Measurements from ENCODE around the gene KIAA1671. TPM values are rescaled to one million over a fixed set of nuclear protein-coding genes. Genes with fewer than 3 reads are reported as not detected.

The KIAA1671 gene
- total and polyA plus RNA-seq, 9 of the 15 experiments (the other 6 are each of a cell fraction or from before 2014, with no cell fraction given) = under 0.01 to 0.11 (median 0.02) TPM; not detected in 5

DNA sequence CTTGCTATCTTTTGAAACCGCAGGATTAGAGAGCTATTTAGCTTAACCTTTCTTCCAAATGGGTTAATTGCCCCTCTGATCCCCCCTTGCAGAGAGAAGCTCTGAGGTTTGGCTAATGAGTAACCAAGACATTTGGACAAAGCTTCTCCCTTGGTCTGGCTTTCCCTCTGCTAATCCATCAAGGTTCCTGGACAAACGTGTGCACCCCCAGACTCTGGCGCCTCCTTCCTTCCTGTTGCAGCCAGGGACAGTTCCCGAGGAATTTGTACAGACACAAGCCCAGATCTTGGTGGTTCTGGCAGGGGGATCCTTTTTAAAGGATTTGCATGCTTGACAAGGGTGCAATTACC, 1.6 kb downstream of the KIAA1671 start:
- no peak overlapping the region for H3K4me3 ChIP-seq
- no peak overlapping the region for H3K27ac ChIP-seq (ENCODE audit: extremely low read depth, low read depth, low read length)
- ChIA-PET CTCF (ENCODE audit: low intra/inter-chr PET ratio) (no interaction called here), POLR2A (no interaction called here)
- in situ Hi-C loops (cut with MboI) (no loop called here), intact Hi-C loops (cut with micrococcal nuclease) (loop anchor here (5.0 kb wide), 1 partner anchor 93 kb away; no protein-coding TSS in a partner anchor)
- WGBS (ENCODE audit: insufficient coverage, low coverage, missing lambda C conversion rate) = 0% methylated on average over 2 of the region's 4 CpGs
- H2AFZ ChIP-seq (ENCODE audit: low read depth, low read length) = no peak overlapping the region
- no peak for FAIRE-seq
- no peak for ATAC-seq
- DNase-seq (ENCODE audit: extremely low read depth in 1 of 4, low spot score in 3 of 4) = no peak
- TF ChIP-seq CSDE1 (IDR thresholded peaks at IDR 0.05) (no peak), SRSF9 (IDR thresholded peaks at IDR 0.05; ENCODE audit: borderline replicate concordance, low read depth, low read length) (no peak), MTF1 (CRISPR knock-in tag; IDR thresholded peaks at IDR 0.05; ENCODE audit: borderline replicate concordance) (no peak), MITF (IDR thresholded peaks at IDR 0.05) (no peak), DDX20 (tag; IDR thresholded peaks at IDR 0.05; ENCODE audit: low read depth) (no peak), KLF16 (IDR thresholded peaks at IDR 0.05) (no peak), HMG20A (CRISPR knock-in tag; conservative IDR thresholded peaks at IDR 0.05) (no peak), ZNF316 (IDR thresholded peaks at IDR 0.05) (no peak), CHD2 (IDR thresholded peaks at IDR 0.05; ENCODE audit: low read depth, low read length) (no peak)
- no peaks in the 10 kb centered on the region for H4K20me1 ChIP-seq (replicated peaks; ENCODE audit: control insufficient read depth, insufficient read depth, low read length)
- no peaks in the 10 kb centered on the region for H3K36me3 ChIP-seq (ENCODE audit: control insufficient read depth, insufficient read depth, low read length)
- no peak overlapping the region for H3K9ac ChIP-seq (ENCODE audit: insufficient read depth in 1 of 2, low read depth in 2 of 2, low read length in 2 of 2)
- H3K27me3 ChIP-seq (ENCODE audit: control insufficient read depth in 2 of 2, insufficient read depth in 2 of 2, low read length in 2 of 2) = peaks cover 0 to 21% of the 10 kb centered on the region in 2 experiments; a peak in 2 of 5 replicates
- no peaks in the 10 kb centered on the region for H3K79me2 ChIP-seq (ENCODE audit: control insufficient read depth, insufficient read depth, low read length)
- no peaks in the 10 kb centered on the region for H3K9me3 ChIP-seq (replicated peaks; ENCODE audit: control insufficient read depth, insufficient read depth, low read depth, low read length)
- no peak overlapping the region for H3K4me2 ChIP-seq (ENCODE audit: insufficient read depth, low read length)
- peaks cover 0 to 17% of the 10 kb centered on the region in 2 experiments; a peak in 2 of 5 replicates for H3K4me1 ChIP-seq (replicated peaks in 1 of 2; ENCODE audit: control insufficient read depth in 2 of 2, insufficient read depth in 2 of 2, low read length in 2 of 2)
- no peaks in the 10 kb centered on the region for H3K9me1 ChIP-seq (ENCODE audit: control insufficient read depth, insufficient read depth, low read length)
- no TSS peak for BruUV-seq (replicated peaks)
